Chondrocyte (in vitro differentiated cells): Measurements from ENCODE around the gene INPP5F. TPM values are rescaled to one million over a fixed set of nuclear protein-coding genes. Genes with fewer than 3 reads are reported as not detected.

ENCODE experiments used
- DNase-seq: peaks from one replicate; pipeline ENCODE4 v3.0.0; 2021; ENCODE audit warnings: mixed read lengths, low spot score
- H3K27ac Mint-ChIP-seq: one replicate; pipeline ENCODE4 v1.8.0; 2021; ENCODE audit warnings: mild to moderate bottlenecking, moderate library complexity, mixed read lengths; ENCODE audit not compliant: unreplicated experiment
- H3K27me3 Mint-ChIP-seq: 2 replicates; pipeline ENCODE4 v1.8.0; 2021; ENCODE audit warnings: low read depth, mixed read lengths
- H3K36me3 Mint-ChIP-seq: 2 replicates; pipeline ENCODE4 v1.8.0; 2021; ENCODE audit warnings: low read depth, mixed read lengths
- H3K4me1 Mint-ChIP-seq: 2 replicates; pipeline ENCODE4 v1.8.0; 2021; ENCODE audit warnings: low read depth, mild to moderate bottlenecking, mixed read lengths
- H3K4me3 Mint-ChIP-seq: one replicate; pipeline ENCODE4 v1.8.0; 2021; ENCODE audit warnings: mild to moderate bottlenecking, moderate library complexity, mixed read lengths; ENCODE audit not compliant: unreplicated experiment
- H3K9me3 Mint-ChIP-seq: 2 replicates; pipeline ENCODE4 v1.8.0; 2021; ENCODE audit warnings: low read depth, mixed read lengths
- total RNA-seq: library from RNA; stranded (reverse); gene quantifications from 3 replicates; pipeline ENCODE4 v1.2.1, GENCODE V29; 2021
- TF ChIP-seq, protein P1 (sequence below): fragments of 200-600 bp; sonication (generic); IDR thresholded peaks from 2 replicates; pipeline ENCODE4 v1.5.0; 2021; ENCODE audit warnings: antibody characterized with exemption, mild to moderate bottlenecking, moderate library complexity

INPP5F gene
- total RNA-seq, 1 donor from 2014 or later = 56.4 TPM

DNA sequence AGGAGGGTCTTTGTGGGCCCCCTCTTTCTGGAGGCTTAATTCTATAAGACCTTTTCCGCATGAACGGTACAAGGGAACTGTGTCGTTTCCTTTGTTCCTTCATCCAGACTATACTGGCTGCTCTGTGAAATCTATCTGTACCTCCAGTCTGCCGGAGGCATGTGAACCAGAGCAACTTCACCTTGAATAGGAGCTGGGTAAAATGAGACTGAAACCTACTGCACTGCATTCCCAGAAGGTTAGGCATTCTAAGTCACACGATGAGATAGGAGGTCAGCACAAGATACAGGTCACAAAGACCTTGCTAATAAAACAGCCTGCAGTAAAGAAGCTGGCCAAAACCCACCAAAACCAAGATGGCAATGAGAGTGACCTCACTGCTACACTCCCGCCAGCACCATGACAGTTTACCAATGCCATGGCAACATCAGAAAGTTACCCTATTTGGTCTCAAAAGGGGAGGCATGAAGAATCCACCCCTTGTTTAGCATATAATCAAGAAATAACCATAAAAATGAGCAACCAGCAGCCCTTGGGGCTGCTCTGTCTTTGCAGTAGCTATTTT, 36.8 kb upstream of the INPP5F start:
- no peaks in the 10 kb centered on the region for H3K9me3 Mint-ChIP-seq
- no peak overlapping the region for H3K27ac Mint-ChIP-seq
- peaks cover 16% of the 10 kb centered on the region for H3K4me1 Mint-ChIP-seq
- H3K4me3 Mint-ChIP-seq = no peak overlapping the region
- no peaks in the 10 kb centered on the region for H3K27me3 Mint-ChIP-seq
- TF ChIP-seq, protein P1, sequence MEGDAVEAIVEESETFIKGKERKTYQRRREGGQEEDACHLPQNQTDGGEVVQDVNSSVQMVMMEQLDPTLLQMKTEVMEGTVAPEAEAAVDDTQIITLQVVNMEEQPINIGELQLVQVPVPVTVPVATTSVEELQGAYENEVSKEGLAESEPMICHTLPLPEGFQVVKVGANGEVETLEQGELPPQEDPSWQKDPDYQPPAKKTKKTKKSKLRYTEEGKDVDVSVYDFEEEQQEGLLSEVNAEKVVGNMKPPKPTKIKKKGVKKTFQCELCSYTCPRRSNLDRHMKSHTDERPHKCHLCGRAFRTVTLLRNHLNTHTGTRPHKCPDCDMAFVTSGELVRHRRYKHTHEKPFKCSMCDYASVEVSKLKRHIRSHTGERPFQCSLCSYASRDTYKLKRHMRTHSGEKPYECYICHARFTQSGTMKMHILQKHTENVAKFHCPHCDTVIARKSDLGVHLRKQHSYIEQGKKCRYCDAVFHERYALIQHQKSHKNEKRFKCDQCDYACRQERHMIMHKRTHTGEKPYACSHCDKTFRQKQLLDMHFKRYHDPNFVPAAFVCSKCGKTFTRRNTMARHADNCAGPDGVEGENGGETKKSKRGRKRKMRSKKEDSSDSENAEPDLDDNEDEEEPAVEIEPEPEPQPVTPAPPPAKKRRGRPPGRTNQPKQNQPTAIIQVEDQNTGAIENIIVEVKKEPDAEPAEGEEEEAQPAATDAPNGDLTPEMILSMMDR = no peak
- no peaks in the 10 kb centered on the region for H3K36me3 Mint-ChIP-seq
- DNase-seq = no peak

DNA sequence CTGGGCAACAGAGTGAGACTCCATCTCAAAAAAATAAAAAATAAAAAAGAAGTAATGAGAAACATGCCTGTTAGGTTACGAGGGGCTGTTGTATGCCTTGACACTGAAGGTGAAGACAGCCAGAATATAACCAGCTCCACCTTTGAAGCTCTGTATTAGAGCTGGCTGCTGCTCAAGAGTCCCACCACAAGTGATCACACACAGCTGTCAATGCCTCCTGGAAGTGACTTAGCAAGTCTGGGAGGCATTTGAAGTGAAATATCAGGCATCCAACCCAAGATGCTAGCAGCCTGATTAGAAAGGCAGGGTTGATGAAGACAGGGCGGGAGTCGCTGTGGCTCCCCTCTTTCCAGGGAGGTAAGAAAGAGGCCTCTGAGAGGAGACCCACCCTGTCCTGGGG, 34.1 kb upstream of the INPP5F start:
- H3K27ac Mint-ChIP-seq = no peak overlapping the region
- TF ChIP-seq, protein P1 = no peak
- DNase-seq = no peak
- H3K4me3 Mint-ChIP-seq = no peak overlapping the region
- no peaks in the 10 kb centered on the region for H3K9me3 Mint-ChIP-seq
- H3K36me3 Mint-ChIP-seq = no peaks in the 10 kb centered on the region
- no peaks in the 10 kb centered on the region for H3K27me3 Mint-ChIP-seq
- H3K4me1 Mint-ChIP-seq = peaks cover 12% of the 10 kb centered on the region

DNA sequence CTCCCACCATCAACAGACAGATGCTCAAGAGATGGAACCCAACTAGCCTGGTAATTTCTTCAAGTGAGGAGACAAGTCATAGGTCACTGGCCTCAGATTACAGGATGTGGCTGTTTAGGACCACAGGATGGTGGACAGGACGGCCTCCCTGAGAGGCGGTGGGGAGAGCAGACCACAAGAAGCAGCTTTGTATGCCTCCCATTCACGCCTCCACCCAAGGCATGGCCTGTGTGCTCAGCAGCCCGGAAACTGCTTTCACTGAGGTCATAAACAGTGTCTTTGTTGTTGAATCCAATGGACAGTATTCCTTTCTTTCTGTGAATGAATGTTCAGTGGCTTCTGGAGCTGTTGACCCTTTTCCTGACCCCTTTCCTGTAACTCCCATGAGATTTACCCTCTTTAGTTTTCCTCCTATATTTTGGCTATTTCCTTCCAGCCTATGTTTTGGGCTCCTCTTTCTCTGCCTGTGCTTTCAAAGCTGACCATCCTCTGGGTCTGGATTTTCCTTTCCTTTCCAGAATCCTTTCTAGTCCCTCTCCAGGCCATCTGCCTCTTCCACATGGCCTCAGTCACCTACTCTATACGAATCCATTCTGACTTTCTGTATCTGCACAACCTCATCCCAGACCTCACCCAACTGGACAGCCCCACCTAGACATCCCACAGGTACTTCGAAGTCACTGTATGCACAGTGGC, 32.4 kb upstream of the INPP5F start:
- no peak for DNase-seq
- Mint-ChIP-seq H3K4me1 (peaks cover 3% of the 10 kb centered on the region), H3K4me3 (no peak overlapping the region), H3K27me3 (no peaks in the 10 kb centered on the region), H3K27ac (no peak overlapping the region), H3K36me3 (no peaks in the 10 kb centered on the region), H3K9me3 (no peaks in the 10 kb centered on the region)
- TF ChIP-seq, protein P1 = no peak

DNA sequence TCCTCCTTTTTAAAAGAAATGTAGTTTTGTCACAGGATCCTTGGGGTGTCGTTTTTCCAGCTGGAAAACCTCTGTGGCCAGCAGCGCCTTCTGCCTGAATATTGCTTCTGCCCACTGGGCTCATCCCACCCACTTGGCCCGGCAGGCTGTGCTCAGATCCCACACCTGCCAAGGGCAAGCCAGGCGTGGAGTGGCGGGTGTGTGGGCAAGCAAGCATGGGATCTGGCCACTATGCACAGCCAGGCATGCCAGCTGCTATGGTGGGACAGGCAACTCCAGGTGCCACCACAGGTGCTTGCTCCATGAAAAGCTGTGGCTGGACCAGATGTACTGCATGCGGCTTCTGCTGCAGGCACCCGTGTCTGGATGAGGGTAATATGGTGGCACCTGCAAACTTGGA, 31.2 kb upstream of the INPP5F start:
- no peak overlapping the region for H3K27ac Mint-ChIP-seq
- no peak for DNase-seq
- H3K9me3 Mint-ChIP-seq = no peaks in the 10 kb centered on the region
- H3K36me3 Mint-ChIP-seq = no peaks in the 10 kb centered on the region
- no peaks in the 10 kb centered on the region for H3K27me3 Mint-ChIP-seq
- H3K4me1 Mint-ChIP-seq = peaks cover 3% of the 10 kb centered on the region
- TF ChIP-seq, protein P1 = no peak
- no peak overlapping the region for H3K4me3 Mint-ChIP-seq

DNA sequence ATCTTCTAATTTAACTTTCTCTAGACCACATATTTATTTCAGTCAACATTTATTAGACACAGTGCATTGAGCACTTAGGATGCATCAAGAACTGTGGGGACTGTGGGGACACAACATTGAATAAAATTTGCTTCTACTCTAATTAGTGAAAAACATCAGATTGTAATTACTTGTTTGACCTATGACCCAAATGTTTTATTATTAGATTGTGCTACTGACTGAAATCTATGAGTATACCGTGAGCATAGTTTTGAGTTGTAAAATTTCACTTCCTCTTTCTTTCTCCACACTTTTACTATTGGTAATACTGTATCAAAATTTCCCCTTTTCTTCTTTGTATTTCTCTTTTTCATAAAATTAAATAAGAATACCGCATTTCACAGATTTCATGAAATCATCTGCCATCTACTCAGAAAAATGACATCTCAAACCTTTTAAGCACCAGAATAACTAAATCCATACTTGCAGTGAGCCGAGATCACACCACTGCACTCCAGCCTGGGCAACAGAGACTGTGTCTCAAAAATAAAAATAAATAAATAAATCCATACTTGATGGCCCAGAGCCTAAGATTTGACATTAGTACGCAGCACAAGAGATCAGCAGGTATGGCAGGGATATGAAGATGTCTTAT, 25.4 kb upstream of the INPP5F start:
- Mint-ChIP-seq H3K27me3 (no peaks in the 10 kb centered on the region), H3K36me3 (no peaks in the 10 kb centered on the region), H3K27ac (no peak overlapping the region), H3K4me3 (no peak overlapping the region), H3K4me1 (peaks cover 18% of the 10 kb centered on the region), H3K9me3 (no peaks in the 10 kb centered on the region)
- DNase-seq = no peak
- TF ChIP-seq, protein P1 = no peak
